Aorta (tissue), 5 donors: ENCODE data around the gene NUP93. TPM values are rescaled to one million over a fixed set of nuclear protein-coding genes. Genes with fewer than 3 reads are reported as not detected.
"Not testable (repeated sequence)": the region's sequence is repeated elsewhere in the genome, so short reads cannot be mapped to it uniquely, and the experiment has no call there.

Experiments
- ATAC-seq: fragments of 200-7000 bp; cut with Tn5 transposase; one replicate; pipeline ENCODE4 v1.9.1; 2022; ENCODE audit warnings: moderate library complexity; ENCODE audit not compliant: low FRiP score
- DNase-seq, 2 donors: peaks; one replicate each; pipeline ENCODE4 v3.0.0-alpha.2; 2020
- H3K27ac ChIP-seq, 2 donors: one replicate each; pipeline ENCODE4 v1.5.1; 2013; ENCODE audit warnings: low read length in 2 of 2, mild to moderate bottlenecking in 2 of 2, moderate library complexity in 2 of 2, control low read depth in 1 of 2, inconsistent platforms in 1 of 2, low read depth in 1 of 2
- H3K27me3 ChIP-seq, 2 donors: one replicate each; pipeline ENCODE4 v1.6.1; 2013; ENCODE audit warnings: control low read depth in 1 of 2, low read length in 1 of 2, mild to moderate bottlenecking in 1 of 2, moderate library complexity in 1 of 2; ENCODE audit not compliant: insufficient read depth in 2 of 2, control insufficient read depth in 1 of 2
- H3K36me3 ChIP-seq, 2 donors: one replicate each; pipeline ENCODE4 v1.6.1; 2013; ENCODE audit warnings: control low read depth in 1 of 2, low read length in 1 of 2, mild to moderate bottlenecking in 1 of 2; ENCODE audit not compliant: insufficient read depth in 2 of 2, control insufficient read depth in 1 of 2
- H3K4me1 ChIP-seq, 2 donors: one replicate each; pipeline ENCODE4 v1.6.1; 2013; ENCODE audit warnings: low read length in 2 of 2, control low read depth in 1 of 2, mild to moderate bottlenecking in 1 of 2, moderate library complexity in 1 of 2; ENCODE audit not compliant: insufficient read depth in 2 of 2, control insufficient read depth in 1 of 2
- H3K4me3 ChIP-seq, 2 donors: one replicate each; pipeline ENCODE4 v1.5.1; 2013; ENCODE audit warnings: low read length in 2 of 2, control low read depth in 1 of 2, mild to moderate bottlenecking in 1 of 2
- H3K9me3 ChIP-seq: one replicate; pipeline ENCODE4 v1.6.1; 2013; ENCODE audit warnings: mild to moderate bottlenecking, low read length; ENCODE audit not compliant: control insufficient read depth
- WGBS, 2 donors: extraction: QIAGEN DNeasy Blood & Tissue Kit; methylation state at CpG; one replicate each; pipeline ENCODE4 v1.1.7; 2013; 5-methylcytosine and 5-hydroxymethylcytosine counted together
- intact Hi-C, 2 donors: fragments of 100-400 bp; cut with DNase I; formaldehyde crosslinking; loops; one replicate each; pipeline versions ENCODE4 v1.14.2 to v1.15.0; 2022
- polyA plus RNA-seq, 2 donors: library from polyadenylated mRNA; stranded (reverse); fragments of 200-250 nt; gene quantifications; one replicate each; pipeline ENCODE4 v1.2.3, GENCODE V29; 2013
- total RNA-seq, 2 donors: library from RNA; stranded (reverse); fragmentation: NEBNext Ultra II Directional; extraction: Animal tissue kit (Norgen Biotek cat#: 25700); gene quantifications; one replicate each; pipeline ENCODE4 v1.2.1, GENCODE V29; 2021
- donor health status: healthy with polysubstance abuse.
- donor health status: Bipolar disorder and iron deficiency.
- donor health status: DM: no; HTN: no; CAD: no.
- donor health status: DM: no; HTN: no; CAD: no.
- donor health status: DM: yes; HTN: yes; CAD: no.

The NUP93 gene
- total and polyA plus RNA-seq, 4 donors, result 32.9 to 57.5 (median 43.8) TPM

DNA sequence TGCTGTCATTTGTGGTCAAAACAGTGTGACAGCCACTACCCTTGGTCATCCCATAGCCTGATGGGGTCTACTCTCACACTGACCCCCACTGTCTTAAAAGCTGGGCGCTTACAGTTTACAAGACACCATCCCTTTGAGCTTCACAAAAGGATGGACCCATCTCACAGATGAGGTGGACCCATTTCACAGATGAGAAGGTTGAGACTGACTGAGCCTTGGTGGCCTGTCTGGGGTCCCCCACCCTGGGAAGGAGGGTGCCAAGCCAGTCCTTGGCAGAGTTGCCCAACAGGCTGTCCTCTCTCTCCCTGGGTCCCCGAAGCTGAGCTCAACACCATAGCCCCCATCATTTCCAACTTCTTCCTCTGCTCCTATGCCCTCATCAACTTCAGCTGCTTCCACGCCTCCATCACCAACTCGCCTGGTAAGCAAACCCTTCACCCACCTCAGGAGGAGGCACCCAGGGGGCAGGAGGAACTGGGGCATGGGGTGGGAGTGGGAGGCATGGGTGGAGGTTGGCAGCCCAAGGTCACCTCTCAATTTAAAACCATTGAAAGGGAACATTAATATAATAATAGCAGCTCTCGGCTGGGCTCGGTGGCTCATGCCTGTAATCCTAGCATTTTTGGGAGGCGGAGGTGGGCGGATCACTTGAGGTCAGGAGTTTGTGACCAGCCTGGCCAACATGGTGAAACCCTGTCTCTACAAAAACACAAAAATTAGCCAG lies 152.3 kb downstream of the NUP93 start:
- ATAC-seq, result no peak
- intact Hi-C loops, result no loop called here
- WGBS, 2 donors, result 85 to 88% methylated on average over 8 of the region's 8 CpGs

DNA sequence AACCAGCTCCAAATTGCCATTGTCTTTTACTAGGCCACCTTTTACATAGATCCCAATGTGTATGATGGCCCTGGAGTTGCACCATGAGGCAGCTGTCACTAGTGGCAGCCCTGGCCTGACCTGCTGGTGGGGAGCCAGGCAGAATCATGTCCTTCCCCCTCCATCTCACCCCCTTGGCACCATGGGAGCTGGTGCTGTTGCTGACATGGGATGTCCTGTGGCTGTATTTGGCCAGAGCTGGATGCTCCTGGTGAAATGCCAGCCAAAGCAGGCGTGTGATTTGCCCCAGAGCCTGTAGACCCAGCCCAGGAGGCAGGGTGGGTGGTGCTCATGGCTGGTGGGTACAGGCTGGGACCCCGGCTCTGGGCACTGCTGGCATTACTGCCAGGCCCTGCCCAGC lies 153.7 kb downstream of the NUP93 start:
- WGBS, 2 donors, result 65 to 66% methylated on average over 2 of the region's 2 CpGs
- Histone ChIP-seq H3K4me3 (no peak overlapping the region), H3K4me1 (no peaks in the 10 kb centered on the region), H3K27ac (no peak overlapping the region), H3K36me3 (no peaks in the 10 kb centered on the region), H3K27me3 (no peaks in the 10 kb centered on the region), H3K9me3 (no peaks in the 10 kb centered on the region)
- DNase-seq, result no peak
- ATAC-seq, result no peak
- intact Hi-C loops, result no loop called here

More for the DNA sequence above, 152.3 kb downstream of the NUP93 start:
- no peak overlapping the region for H3K4me3 ChIP-seq
- H3K27me3 ChIP-seq, result no peaks in the 10 kb centered on the region
- no peak overlapping the region for H3K27ac ChIP-seq
- no peaks in the 10 kb centered on the region for H3K4me1 ChIP-seq
- no peak for DNase-seq
- no peaks in the 10 kb centered on the region for H3K9me3 ChIP-seq
- H3K36me3 ChIP-seq, result no peaks in the 10 kb centered on the region

DNA sequence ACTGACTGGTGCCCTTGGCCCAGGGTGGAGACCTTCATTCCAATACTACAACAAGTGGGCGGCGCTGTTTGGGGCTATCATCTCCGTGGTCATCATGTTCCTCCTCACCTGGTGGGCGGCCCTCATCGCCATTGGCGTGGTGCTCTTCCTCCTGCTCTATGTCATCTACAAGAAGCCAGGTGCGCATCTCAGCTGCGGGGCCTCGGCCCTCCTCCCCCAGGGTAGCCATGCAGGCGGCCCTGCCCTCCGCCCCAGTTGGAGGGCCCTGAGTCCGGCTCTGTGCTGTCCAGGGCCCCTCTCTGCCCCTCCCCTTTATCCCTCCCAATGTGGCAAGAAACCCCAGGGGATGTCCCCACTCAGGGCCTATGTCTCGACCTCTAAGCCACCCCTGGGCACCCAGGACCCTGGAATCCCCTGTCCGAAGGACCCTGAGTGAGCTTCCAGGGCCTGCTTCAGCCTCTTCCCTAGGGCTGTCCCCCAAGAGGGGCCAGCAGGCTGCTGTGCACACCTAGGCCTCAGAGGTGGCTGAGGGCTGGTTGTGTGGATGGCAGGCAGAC lies 154.2 kb downstream of the NUP93 start:
- no peak for DNase-seq
- Histone ChIP-seq H3K4me3 (no peak overlapping the region), H3K36me3 (no peaks in the 10 kb centered on the region), H3K27ac (no peak overlapping the region), H3K4me1 (no peaks in the 10 kb centered on the region), H3K9me3 (no peaks in the 10 kb centered on the region), H3K27me3 (no peaks in the 10 kb centered on the region)
- WGBS, 2 donors, result 97 to 98% methylated on average over 14 of the region's 14 CpGs
- ATAC-seq, result no peak
- intact Hi-C loops, result no loop called here

DNA sequence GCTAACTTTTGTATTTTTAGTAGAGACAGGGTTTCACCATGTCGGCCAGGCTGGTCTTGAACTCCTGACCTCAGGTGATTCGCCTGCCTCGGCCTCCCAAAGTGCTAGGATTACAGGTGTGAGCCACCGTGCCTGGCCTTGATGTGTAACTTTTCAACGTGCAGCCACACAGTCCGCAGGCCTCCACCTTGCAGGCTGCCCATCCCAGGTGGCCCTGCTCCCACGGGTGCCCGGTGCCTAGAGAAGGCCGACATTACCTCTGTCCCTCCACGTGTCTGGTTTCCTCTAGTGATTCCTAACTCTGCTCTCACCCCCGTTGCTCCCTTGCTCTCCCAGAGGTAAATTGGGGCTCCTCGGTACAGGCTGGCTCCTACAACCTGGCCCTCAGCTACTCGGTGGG lies 155.0 kb downstream of the NUP93 start:
- H3K27me3 ChIP-seq, H3K36me3 ChIP-seq, H3K4me1 ChIP-seq, ATAC-seq, H3K4me3 ChIP-seq, H3K27ac ChIP-seq, H3K9me3 ChIP-seq, intact Hi-C loops, DNase-seq: not testable (repeated sequence)
- 89 to 93% methylated on average over 13 of the region's 13 CpGs for WGBS, 2 donors

DNA sequence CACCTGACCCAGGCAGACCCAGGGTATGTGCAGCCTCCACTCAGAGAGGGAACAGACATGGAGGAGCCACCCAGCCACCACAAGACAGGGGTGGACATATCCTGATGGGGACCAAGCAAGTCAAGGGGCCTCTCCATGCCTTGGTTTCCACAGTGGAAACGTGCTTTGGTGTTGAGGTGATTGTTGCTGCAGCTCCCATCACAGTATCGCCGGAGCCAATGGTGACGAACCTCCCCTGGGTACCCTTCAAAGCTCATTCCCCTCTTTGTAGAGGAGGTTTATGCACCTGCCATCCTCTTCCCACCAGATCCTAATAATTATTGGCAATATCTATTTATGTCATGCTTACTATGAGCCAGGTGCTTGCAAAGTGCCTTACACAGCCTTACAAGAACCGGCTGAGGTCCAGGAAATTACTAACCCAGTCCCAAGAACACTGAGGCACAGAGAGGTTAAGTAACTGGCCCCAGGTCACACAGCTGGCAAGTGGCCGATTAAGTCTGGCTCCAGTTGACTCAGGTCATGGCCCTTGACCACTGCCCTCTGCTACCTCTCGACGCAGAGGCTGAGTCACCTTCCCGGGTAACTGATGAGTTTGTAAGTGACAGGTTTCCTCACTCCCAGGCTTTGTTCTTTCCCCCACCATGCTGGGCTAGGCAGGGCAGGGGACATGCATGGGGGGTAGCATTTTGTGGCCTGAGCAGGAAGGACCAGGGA lies 155.7 kb downstream of the NUP93 start:
- Histone ChIP-seq H3K4me1 (no peaks in the 10 kb centered on the region), H3K27ac (no peak overlapping the region), H3K36me3 (no peaks in the 10 kb centered on the region), H3K4me3 (no peak overlapping the region), H3K9me3 (no peaks in the 10 kb centered on the region), H3K27me3 (no peaks in the 10 kb centered on the region)
- no peak for ATAC-seq
- intact Hi-C loops, result no loop called here
- 85 to 89% methylated on average over 9 of the region's 9 CpGs for WGBS, 2 donors
- DNase-seq, result no peak

DNA sequence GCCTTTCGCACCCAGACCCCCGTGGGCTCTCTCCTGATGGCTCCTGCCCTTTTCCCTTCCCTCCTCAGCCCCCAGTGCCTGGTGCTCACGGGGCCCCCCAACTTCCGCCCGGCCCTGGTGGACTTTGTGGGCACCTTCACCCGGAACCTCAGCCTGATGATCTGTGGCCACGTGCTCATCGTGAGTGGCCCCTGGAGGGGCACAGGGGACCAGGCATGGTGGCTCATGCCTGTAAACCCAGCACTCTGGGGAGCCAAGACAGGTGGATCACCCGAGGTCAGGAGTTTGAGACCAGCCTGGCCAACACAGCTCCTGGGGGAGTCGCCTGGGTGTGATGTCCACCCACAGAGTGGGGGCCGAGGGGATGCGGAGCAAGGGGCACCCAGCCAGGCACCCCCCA lies 156.4 kb downstream of the NUP93 start:
- Histone ChIP-seq H3K9me3 (no peaks in the 10 kb centered on the region), H3K27ac (no peak overlapping the region), H3K4me3 (no peak overlapping the region), H3K36me3 (no peaks in the 10 kb centered on the region), H3K4me1 (no peaks in the 10 kb centered on the region), H3K27me3 (no peaks in the 10 kb centered on the region)
- ATAC-seq, result no peak
- WGBS, 2 donors, result 92 to 96% methylated on average over 10 to 12 of the region's 12 CpGs
- intact Hi-C loops, result no loop called here
- no peak for DNase-seq

DNA sequence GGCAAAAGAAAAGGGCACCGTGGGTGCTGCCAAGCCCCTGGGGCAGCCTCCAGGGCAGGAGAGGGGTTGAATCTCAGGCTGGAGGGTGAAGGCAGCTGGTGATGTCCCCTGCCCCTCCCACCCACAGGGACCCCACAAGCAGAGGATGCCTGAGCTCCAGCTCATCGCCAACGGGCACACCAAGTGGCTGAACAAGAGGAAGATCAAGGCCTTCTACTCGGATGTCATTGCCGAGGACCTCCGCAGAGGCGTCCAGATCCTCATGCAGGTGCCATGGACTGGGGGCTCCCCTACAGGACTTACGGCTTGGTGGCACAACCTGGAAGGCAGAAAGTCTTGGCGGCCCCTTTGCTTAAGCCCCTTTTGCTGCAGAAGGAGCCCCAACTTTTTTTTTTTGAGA lies 156.9 kb downstream of the NUP93 start:
- Histone ChIP-seq H3K36me3 (no peaks in the 10 kb centered on the region), H3K9me3 (no peaks in the 10 kb centered on the region), H3K4me1 (no peaks in the 10 kb centered on the region), H3K27me3 (no peaks in the 10 kb centered on the region), H3K27ac (no peak overlapping the region), H3K4me3 (no peak overlapping the region)
- ATAC-seq (no peak), DNase-seq (no peak)
- intact Hi-C loops, result no loop called here
- 82 to 83% methylated on average over 9 of the region's 9 CpGs for WGBS, 2 donors

DNA sequence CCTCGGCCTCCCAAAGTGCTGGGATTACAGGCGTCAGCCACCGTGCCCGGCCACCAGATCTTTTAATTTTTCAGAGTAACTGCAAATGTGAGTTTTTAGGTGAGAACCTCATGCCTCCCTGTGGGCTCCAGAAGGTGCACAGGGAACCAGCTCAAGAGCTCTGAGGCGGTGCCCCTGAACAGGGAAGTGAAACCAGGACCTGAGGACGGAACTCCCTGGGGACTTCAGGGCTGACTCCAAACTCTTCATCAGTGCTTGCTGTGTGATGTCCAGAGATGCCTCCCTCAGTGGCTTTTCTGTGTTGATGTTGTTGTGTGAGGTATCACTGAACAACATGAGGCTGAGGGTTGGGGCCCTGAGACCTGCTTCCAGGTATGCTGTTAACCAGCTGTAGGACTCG lies 158.9 kb downstream of the NUP93 start:
- H3K27ac ChIP-seq, result no peak overlapping the region
- ATAC-seq (no peak), DNase-seq (no peak)
- no peaks in the 10 kb centered on the region for H3K27me3 ChIP-seq
- no peak overlapping the region for H3K4me3 ChIP-seq
- H3K9me3 ChIP-seq, result no peaks in the 10 kb centered on the region
- H3K4me1 ChIP-seq, result no peaks in the 10 kb centered on the region
- H3K36me3 ChIP-seq, result no peaks in the 10 kb centered on the region
- intact Hi-C loops, result no loop called here
- WGBS, 2 donors, result 93 to 95% methylated on average over 7 of the region's 7 CpGs

DNA sequence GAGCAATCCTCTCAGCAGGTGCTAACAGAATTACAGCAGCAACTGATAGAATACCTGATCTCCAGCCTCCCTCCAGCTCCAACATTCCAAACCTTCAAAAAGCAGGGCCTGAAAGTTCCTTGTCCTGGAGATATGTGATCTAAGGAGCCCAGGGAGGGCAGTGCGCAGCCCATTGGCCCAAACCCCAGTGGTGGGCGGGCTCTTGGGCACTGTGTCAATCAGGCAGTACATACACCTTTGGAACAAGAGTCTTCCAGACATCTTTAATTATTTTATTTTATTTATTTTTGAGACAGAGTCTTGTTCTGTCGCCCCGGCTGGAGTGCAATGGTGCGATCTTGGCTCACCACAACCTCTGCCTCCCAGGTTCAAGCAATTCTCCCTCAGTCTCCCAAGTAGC lies 159.3 kb downstream of the NUP93 start:
- Histone ChIP-seq H3K4me3 (no peak overlapping the region), H3K9me3 (no peaks in the 10 kb centered on the region), H3K4me1 (no peaks in the 10 kb centered on the region), H3K27me3 (no peaks in the 10 kb centered on the region), H3K27ac (no peak overlapping the region), H3K36me3 (no peaks in the 10 kb centered on the region)
- ATAC-seq (no peak), DNase-seq (no peak)
- 95 to 98% methylated on average over 5 of the region's 5 CpGs for WGBS, 2 donors
- intact Hi-C loops, result no loop called here
